ENCODE data around the gene PTPRN2.

GRCh38 chr7:157574914-157575586, 1012.6 kb downstream of the PTPRN2 start:
- TF ChIP-seq, protein P1, sequence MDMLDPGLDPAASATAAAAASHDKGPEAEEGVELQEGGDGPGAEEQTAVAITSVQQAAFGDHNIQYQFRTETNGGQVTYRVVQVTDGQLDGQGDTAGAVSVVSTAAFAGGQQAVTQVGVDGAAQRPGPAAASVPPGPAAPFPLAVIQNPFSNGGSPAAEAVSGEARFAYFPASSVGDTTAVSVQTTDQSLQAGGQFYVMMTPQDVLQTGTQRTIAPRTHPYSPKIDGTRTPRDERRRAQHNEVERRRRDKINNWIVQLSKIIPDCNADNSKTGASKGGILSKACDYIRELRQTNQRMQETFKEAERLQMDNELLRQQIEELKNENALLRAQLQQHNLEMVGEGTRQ (IDR thresholded peaks at IDR 0.05; ENCODE audit: borderline replicate concordance, low read depth, low read length) = no peak
- TF ChIP-seq, protein P2, sequence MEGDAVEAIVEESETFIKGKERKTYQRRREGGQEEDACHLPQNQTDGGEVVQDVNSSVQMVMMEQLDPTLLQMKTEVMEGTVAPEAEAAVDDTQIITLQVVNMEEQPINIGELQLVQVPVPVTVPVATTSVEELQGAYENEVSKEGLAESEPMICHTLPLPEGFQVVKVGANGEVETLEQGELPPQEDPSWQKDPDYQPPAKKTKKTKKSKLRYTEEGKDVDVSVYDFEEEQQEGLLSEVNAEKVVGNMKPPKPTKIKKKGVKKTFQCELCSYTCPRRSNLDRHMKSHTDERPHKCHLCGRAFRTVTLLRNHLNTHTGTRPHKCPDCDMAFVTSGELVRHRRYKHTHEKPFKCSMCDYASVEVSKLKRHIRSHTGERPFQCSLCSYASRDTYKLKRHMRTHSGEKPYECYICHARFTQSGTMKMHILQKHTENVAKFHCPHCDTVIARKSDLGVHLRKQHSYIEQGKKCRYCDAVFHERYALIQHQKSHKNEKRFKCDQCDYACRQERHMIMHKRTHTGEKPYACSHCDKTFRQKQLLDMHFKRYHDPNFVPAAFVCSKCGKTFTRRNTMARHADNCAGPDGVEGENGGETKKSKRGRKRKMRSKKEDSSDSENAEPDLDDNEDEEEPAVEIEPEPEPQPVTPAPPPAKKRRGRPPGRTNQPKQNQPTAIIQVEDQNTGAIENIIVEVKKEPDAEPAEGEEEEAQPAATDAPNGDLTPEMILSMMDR (IDR thresholded peaks at IDR 0.05) = no peak
- TF ChIP-seq YY1 (IDR thresholded peaks at IDR 0.05; ENCODE audit: low read depth) (no peak), TAF1 (IDR thresholded peaks at IDR 0.05; ENCODE audit: borderline replicate concordance, low read depth, low read length) (no peak), FOXM1 (IDR thresholded peaks at IDR 0.05; ENCODE audit: low read depth) (no peak)
